ENCODE results near the gene SEMA3B.

DNA sequence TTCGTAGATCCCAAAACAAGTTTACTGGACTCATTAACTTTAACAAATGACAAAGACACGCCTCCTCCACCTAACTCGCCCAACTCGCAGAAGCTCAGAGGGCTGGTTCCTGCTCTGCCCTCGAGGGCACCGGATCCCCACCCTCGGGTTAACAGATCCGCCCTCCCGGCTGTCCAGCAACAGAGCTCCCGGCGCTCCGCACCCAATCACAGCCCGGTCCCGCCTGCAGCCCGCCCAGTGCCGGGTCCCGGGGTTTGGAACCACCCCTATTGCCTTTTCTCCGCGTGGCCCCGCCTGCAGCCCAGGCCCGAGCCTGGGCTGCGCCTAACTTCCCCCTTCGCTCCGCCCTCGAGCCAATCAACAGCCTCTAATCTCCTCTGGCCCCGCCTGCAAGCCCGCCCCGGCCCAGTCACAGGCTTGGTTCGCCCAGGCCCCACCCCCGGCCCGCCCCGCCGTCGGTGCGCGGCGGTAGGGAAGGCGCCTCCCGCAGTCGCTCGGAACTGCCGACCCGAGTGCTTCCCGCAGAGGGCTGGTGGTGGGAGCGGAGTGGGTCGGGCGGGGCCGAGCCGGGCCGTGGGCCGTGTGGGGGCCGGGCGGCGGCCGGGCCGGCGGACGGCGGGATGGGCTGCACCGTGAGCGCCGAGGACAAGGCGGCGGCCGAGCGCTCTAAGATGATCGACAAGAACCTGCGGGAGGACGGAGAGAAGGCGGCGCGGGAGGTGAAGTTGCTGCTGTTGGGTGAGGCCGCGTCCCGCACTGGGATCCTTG is 33.0 kb upstream of the SEMA3B start, which contains the start of gene GNAI2:
- peak; percentile 45; the same call in 1 of the 2 replicates for TF ChIP-seq KLF1 (tag by site-specific recombination; IDR thresholded peaks at IDR 0.05)
- no peak for TF ChIP-seq ZNF266 (tag by site-specific recombination; IDR thresholded peaks at IDR 0.05; ENCODE audit: low read depth)
- TF ChIP-seq, protein P1, sequence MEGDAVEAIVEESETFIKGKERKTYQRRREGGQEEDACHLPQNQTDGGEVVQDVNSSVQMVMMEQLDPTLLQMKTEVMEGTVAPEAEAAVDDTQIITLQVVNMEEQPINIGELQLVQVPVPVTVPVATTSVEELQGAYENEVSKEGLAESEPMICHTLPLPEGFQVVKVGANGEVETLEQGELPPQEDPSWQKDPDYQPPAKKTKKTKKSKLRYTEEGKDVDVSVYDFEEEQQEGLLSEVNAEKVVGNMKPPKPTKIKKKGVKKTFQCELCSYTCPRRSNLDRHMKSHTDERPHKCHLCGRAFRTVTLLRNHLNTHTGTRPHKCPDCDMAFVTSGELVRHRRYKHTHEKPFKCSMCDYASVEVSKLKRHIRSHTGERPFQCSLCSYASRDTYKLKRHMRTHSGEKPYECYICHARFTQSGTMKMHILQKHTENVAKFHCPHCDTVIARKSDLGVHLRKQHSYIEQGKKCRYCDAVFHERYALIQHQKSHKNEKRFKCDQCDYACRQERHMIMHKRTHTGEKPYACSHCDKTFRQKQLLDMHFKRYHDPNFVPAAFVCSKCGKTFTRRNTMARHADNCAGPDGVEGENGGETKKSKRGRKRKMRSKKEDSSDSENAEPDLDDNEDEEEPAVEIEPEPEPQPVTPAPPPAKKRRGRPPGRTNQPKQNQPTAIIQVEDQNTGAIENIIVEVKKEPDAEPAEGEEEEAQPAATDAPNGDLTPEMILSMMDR (tag by site-specific recombination; IDR thresholded peaks at IDR 0.05) = no peak
- TF ChIP-seq ZNF843 (tag by site-specific recombination; IDR thresholded peaks at IDR 0.05) = no peak
- TF ChIP-seq ZFHX2 (tag by site-specific recombination; conservative IDR thresholded peaks at IDR 0.05) = no peak
